ENCODE measurements around the gene SRPX.

GRCh38 chrX:38170556-38170955 is 50.1 kb downstream of the SRPX start:
- no peak for TF ChIP-seq CTCF (IDR thresholded peaks at IDR 0.05)
- no peak for TF ChIP-seq ZFX (IDR thresholded peaks at IDR 0.05; ENCODE audit: borderline replicate concordance)
